Esophagus muscularis mucosa (tissue), 4 donors: Measurements from ENCODE around the gene THAP4. TPM values are rescaled to one million over a fixed set of nuclear protein-coding genes. Genes with fewer than 3 reads are reported as not detected.

ENCODE experiments used
- DNase-seq: peaks from one replicate; pipeline ENCODE4 v3.0.0-alpha.2; 2017; ENCODE audit errors: extremely low spot score
- H3K27ac ChIP-seq, 4 donors: fragments of 200-600 bp; sonication (generic); replicated peaks in 1 of 4; 1 replicate in 3 of 4; 2 replicates in 1 of 4; pipeline ENCODE4 v1.5.1; 2016 to 2019; ENCODE audit warnings: mild to moderate bottlenecking in 1 of 4
- H3K27me3 ChIP-seq, 4 donors: fragments of 200-600 bp; sonication (generic); one replicate each; pipeline versions ENCODE4 v1.5.1 to v1.6.0; 2016 to 2019
- H3K36me3 ChIP-seq, 4 donors: fragments of 200-600 bp; sonication (generic); one replicate each; pipeline ENCODE4 v1.5.1; 2016 to 2019
- H3K4me1 ChIP-seq, 4 donors: fragments of 200-600 bp; sonication (generic); one replicate each; pipeline ENCODE4 v1.5.1; 2016 to 2019
- H3K4me3 ChIP-seq, 4 donors: fragments of 200-600 bp; sonication (generic); 1 replicate in 2 of 4; 2 replicates in 2 of 4; pipeline ENCODE4 v1.5.1; 2016 to 2019; ENCODE audit warnings: mild to moderate bottlenecking in 4 of 4, moderate library complexity in 1 of 4
- H3K9me3 ChIP-seq, 4 donors: fragments of 200-600 bp; sonication (generic); 1 replicate in 3 of 4; 2 replicates in 1 of 4; pipeline ENCODE4 v1.5.1; 2016 to 2019
- EP300 ChIP-seq: sonication (generic); formaldehyde crosslinking; IDR thresholded peaks from one replicate; pipeline ENCODE4 v1.6.1; 2017; ENCODE audit warnings: antibody characterized with exemption
- POLR2A ChIP-seq: fragments of 450-650 bp; IDR thresholded peaks from one replicate; pipeline ENCODE4 v1.6.1; 2017; ENCODE audit warnings: antibody characterized with exemption, moderate library complexity, mild to moderate bottlenecking, low read depth
- POLR2AphosphoS5 ChIP-seq, 2 donors: sonication (generic); formaldehyde crosslinking; IDR thresholded peaks; one replicate each; pipeline ENCODE4 v1.6.1; 2017; ENCODE audit warnings: antibody characterized with exemption in 2 of 2
- WGBS: methylation state at CpG from one replicate; pipeline ENCODE4 v1.1.5; 2018; 5-methylcytosine and 5-hydroxymethylcytosine counted together
- intact Hi-C: fragments of 100-400 bp; cut with DNase I; formaldehyde crosslinking; loops from one replicate; pipeline ENCODE4 v1.15.1; 2023
- total RNA-seq, 4 donors: library from RNA; depleted of rRNA; stranded (reverse); fragments of >200 nt; gene quantifications; one replicate each; pipeline versions ENCODE4 v1.1.0 to v1.2.1, GENCODE V29; 2016
- TF ChIP-seq, protein P1 (sequence below), 3 experiments: fragments of 200-600 bp in 2 of 3; fragments of 450-650 bp in 1 of 3; sonication (generic) in 2 of 3; IDR thresholded peaks; one replicate each; pipeline ENCODE4 v1.5.1; 2017 to 2019; ENCODE audit warnings: antibody characterized with exemption in 3 of 3, mild to moderate bottlenecking in 2 of 3, moderate library complexity in 1 of 3

The THAP4 gene
- total RNA-seq, 4 donors from 2014 or later: 37.0 to 69.8 (median 49.6) TPM

- no peak for DNase-seq
- Histone ChIP-seq H3K36me3 (peaks cover 44 to 91% (median 67%) of the 10 kb centered on the region in 4 donors), H3K27me3 (no peaks in the 10 kb centered on the region), H3K9me3 (no peaks in the 10 kb centered on the region), H3K4me1 (peaks cover 0 to 2% (median 0%) of the 10 kb centered on the region in 4 donors), H3K27ac (no peak overlapping the region), H3K4me3 (no peak overlapping the region)
- TF ChIP-seq, protein P1, sequence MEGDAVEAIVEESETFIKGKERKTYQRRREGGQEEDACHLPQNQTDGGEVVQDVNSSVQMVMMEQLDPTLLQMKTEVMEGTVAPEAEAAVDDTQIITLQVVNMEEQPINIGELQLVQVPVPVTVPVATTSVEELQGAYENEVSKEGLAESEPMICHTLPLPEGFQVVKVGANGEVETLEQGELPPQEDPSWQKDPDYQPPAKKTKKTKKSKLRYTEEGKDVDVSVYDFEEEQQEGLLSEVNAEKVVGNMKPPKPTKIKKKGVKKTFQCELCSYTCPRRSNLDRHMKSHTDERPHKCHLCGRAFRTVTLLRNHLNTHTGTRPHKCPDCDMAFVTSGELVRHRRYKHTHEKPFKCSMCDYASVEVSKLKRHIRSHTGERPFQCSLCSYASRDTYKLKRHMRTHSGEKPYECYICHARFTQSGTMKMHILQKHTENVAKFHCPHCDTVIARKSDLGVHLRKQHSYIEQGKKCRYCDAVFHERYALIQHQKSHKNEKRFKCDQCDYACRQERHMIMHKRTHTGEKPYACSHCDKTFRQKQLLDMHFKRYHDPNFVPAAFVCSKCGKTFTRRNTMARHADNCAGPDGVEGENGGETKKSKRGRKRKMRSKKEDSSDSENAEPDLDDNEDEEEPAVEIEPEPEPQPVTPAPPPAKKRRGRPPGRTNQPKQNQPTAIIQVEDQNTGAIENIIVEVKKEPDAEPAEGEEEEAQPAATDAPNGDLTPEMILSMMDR (IDR thresholded peaks at IDR 0.05): no peak
- TF ChIP-seq POLR2A (no peak), EP300 (no peak), POLR2AphosphoS5 (IDR thresholded peaks at IDR 0.05) (no peak)
- intact Hi-C loops: no loop called here
- 97% methylated on average over 5 of the region's 5 CpGs for WGBS
Observed at GRCh38 chr2:241603686-241604085, 33.3 kb downstream of the THAP4 start.

GRCh38 chr2:241602720-241603119 is 34.2 kb downstream of the THAP4 start:
- Histone ChIP-seq H3K9me3 (no peaks in the 10 kb centered on the region), H3K4me3 (no peak overlapping the region), H3K27ac (no peak overlapping the region), H3K27me3 (no peaks in the 10 kb centered on the region), H3K4me1 (no peaks in the 10 kb centered on the region), H3K36me3 (peaks cover 44 to 91% (median 72%) of the 10 kb centered on the region in 4 donors)
- no peak for TF ChIP-seq EP300
- no peak for TF ChIP-seq POLR2AphosphoS5 (IDR thresholded peaks at IDR 0.05)
- TF ChIP-seq POLR2A: no peak
- TF ChIP-seq, protein P1 (IDR thresholded peaks at IDR 0.05): no peak
- WGBS: 87% methylated on average over 9 of the region's 17 CpGs
- no peak for DNase-seq
- intact Hi-C loops: no loop called here

- intact Hi-C loops: no loop called here
- no peak for DNase-seq
- TF ChIP-seq, protein P1 (IDR thresholded peaks at IDR 0.05): no peak
- no peak for TF ChIP-seq POLR2AphosphoS5 (IDR thresholded peaks at IDR 0.05)
- no peak for TF ChIP-seq POLR2A
- TF ChIP-seq EP300: no peak
- Histone ChIP-seq H3K27ac (no peak overlapping the region), H3K27me3 (no peaks in the 10 kb centered on the region), H3K36me3 (peaks cover 44 to 92% (median 79%) of the 10 kb centered on the region in 4 donors), H3K9me3 (no peaks in the 10 kb centered on the region), H3K4me1 (no peaks in the 10 kb centered on the region), H3K4me3 (no peak overlapping the region)
- WGBS: 97% methylated on average over 13 of the region's 13 CpGs
Observed at GRCh38 chr2:241601841-241602240, 35.1 kb downstream of the THAP4 start.

GRCh38 chr2:241599615-241600014 is 37.3 kb downstream of the THAP4 start:
- intact Hi-C loops: no loop called here
- Histone ChIP-seq H3K4me1 (no peaks in the 10 kb centered on the region), H3K27me3 (no peaks in the 10 kb centered on the region), H3K4me3 (no peak overlapping the region), H3K36me3 (peaks cover 45 to 93% (median 79%) of the 10 kb centered on the region in 4 donors), H3K27ac (no peak overlapping the region), H3K9me3 (no peaks in the 10 kb centered on the region)
- DNase-seq: no peak
- 82% methylated on average over 6 of the region's 6 CpGs for WGBS
- TF ChIP-seq POLR2A: no peak
- no peak for TF ChIP-seq EP300
- TF ChIP-seq POLR2AphosphoS5 (IDR thresholded peaks at IDR 0.05): no peak
- TF ChIP-seq, protein P1 (IDR thresholded peaks at IDR 0.05): no peak

DNA sequence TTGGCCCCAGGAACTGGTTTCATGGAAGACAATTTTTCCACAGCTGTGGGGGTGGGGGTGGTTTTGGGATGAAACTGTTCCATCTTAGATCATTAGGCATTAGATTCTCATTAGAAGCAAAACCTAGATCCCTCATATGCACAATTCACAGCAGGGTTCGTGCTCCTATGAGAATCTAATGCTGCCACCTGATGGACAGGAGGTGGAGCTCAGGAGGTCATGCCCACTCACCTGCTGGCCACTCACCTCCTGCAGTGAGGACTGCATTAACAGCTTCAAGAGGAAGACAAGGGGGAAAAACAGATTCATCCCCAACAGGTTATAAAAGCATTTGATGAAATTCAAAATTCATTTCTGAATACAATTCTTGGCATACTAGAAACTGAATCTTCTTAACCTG is 38.5 kb downstream of the THAP4 start:
- H3K27ac ChIP-seq: no peak overlapping the region
- no peak overlapping the region for H3K4me3 ChIP-seq
- H3K36me3 ChIP-seq: peaks cover 50 to 95% (median 80%) of the 10 kb centered on the region in 4 donors
- intact Hi-C loops: no loop called here
- no peaks in the 10 kb centered on the region for H3K9me3 ChIP-seq
- H3K27me3 ChIP-seq: no peaks in the 10 kb centered on the region
- no peak for TF ChIP-seq POLR2A
- no peak for TF ChIP-seq EP300
- TF ChIP-seq, protein P1 (IDR thresholded peaks at IDR 0.05): peak in 1 of 3 experiments; percentile 19
- TF ChIP-seq POLR2AphosphoS5 (IDR thresholded peaks at IDR 0.05): no peak
- no peak for DNase-seq
- WGBS: 50% methylated on average over 1 of the region's 1 CpG
- H3K4me1 ChIP-seq: no peaks in the 10 kb centered on the region
